Heart left ventricle (tissue), 16 donors: ENCODE measurements around the gene IFT43. TPM values are rescaled to one million over a fixed set of nuclear protein-coding genes. Genes with fewer than 3 reads are reported as not detected.

Experiments
- ATAC-seq, 4 donors: fragments of 200-7000 bp; cut with Tn5 transposase; one replicate each; pipeline ENCODE4 v1.9.1; 2020 to 2022; ENCODE audit warnings: moderate library complexity in 4 of 4, mild to moderate bottlenecking in 3 of 4, moderate number of reproducible peaks in 1 of 4
- DNase-seq, 5 donors: peaks; one replicate each; pipeline ENCODE4 v3.0.0-alpha.2; 2020
- H3K27ac ChIP-seq, 12 donors: fragments of 200-600 bp; sonication (generic) in 4 of 12; one replicate each; pipeline versions ENCODE4 v1.5.0 to v1.8.0; 2016 to 2022; ENCODE audit warnings: mild to moderate bottlenecking in 2 of 12
- H3K27me3 ChIP-seq, 9 donors: fragments of 200-600 bp; sonication (generic) in 2 of 9; one replicate each; pipeline versions ENCODE4 v1.5.1 to v1.8.0; 2016 to 2022; ENCODE audit warnings: mild to moderate bottlenecking in 3 of 9
- H3K36me3 ChIP-seq, 9 donors: fragments of 200-600 bp; sonication (generic) in 2 of 9; one replicate each; pipeline versions ENCODE4 v1.5.0 to v1.8.0; 2018 to 2022; ENCODE audit warnings: mild to moderate bottlenecking in 2 of 9
- H3K4me1 ChIP-seq, 12 donors: fragments of 200-600 bp; sonication (generic) in 4 of 12; one replicate each; pipeline versions ENCODE4 v1.5.0 to v1.8.0; 2016 to 2022; ENCODE audit warnings: mild to moderate bottlenecking in 3 of 12
- H3K4me3 ChIP-seq, 12 donors: fragments of 200-600 bp; sonication (generic) in 4 of 12; one replicate each; pipeline versions ENCODE4 v1.5.0 to v1.8.0; 2017 to 2022; ENCODE audit warnings: mild to moderate bottlenecking in 9 of 12, moderate library complexity in 4 of 12
- H3K9me3 ChIP-seq, 12 donors: fragments of 200-600 bp; sonication (generic) in 4 of 12; one replicate each; pipeline versions ENCODE4 v1.5.0 to v1.8.0; 2016 to 2022; ENCODE audit warnings: mild to moderate bottlenecking in 1 of 12
- CTCF ChIP-seq, 12 donors: fragments of 200-600 bp; sonication (generic) in 4 of 12; IDR thresholded peaks; one replicate each; pipeline versions ENCODE4 v1.5.0 to v1.8.0; 2018 to 2022; ENCODE audit warnings: antibody characterized with exemption in 12 of 12, mild to moderate bottlenecking in 5 of 12
- POLR2A ChIP-seq, 2 donors: fragments of 450-650 bp; IDR thresholded peaks; one replicate each; pipeline ENCODE4 v1.6.1; 2017; ENCODE audit warnings: antibody characterized with exemption in 2 of 2, mild to moderate bottlenecking in 2 of 2, moderate library complexity in 2 of 2
- WGBS, 4 donors: extraction: QIAGEN DNeasy Blood & Tissue Kit in 2 of 4; methylation state at CpG; one replicate each; pipeline versions ENCODE4 v1.1.5 to v1.1.7; 2013 to 2018; 5-methylcytosine and 5-hydroxymethylcytosine counted together
- intact Hi-C, 10 donors: fragments of 100-400 bp; cut with DNase I; formaldehyde crosslinking; loops; one replicate each; pipeline versions ENCODE4 v1.11.1 to v1.14.2; 2022
- polyA plus RNA-seq, 2 donors: library from polyadenylated mRNA; stranded (reverse); fragments of 200-250 nt; gene quantifications; one replicate each; pipeline ENCODE4 v1.2.3, GENCODE V29; 2013
- total RNA-seq, 9 donors: library from RNA; depleted of rRNA in 2 of 9; stranded (reverse); fragments of >200 nt in 2 of 9; fragmentation: NEBNext Ultra II Directional in 3 of 9; extraction: Animal tissue kit (Norgen Biotek cat#: 25700) in 3 of 9; gene quantifications; one replicate each; pipeline versions ENCODE4 v1.1.0 to v1.2.4, GENCODE V29; 2016 to 2023
- donor health status: ischemic (EF 13 %, LVEDD 7.1; RV severe dilation, severe dysfunction).
- donor health status: healthy with polysubstance abuse.
- donor health status: DM: no; HTN: yes; CAD: no.
- donor health status: DM: no; HTN: no; CAD: no.
- donor health status: ischemic (EF 25% LVEDD 6.9; RV normal size, moderate dysfunction).
- donor health status: ischemic (EF 25% LVEDD 5.7; RV mildly dilated, moderate dysfunction).
- donor health status: healthy.
- donor health status: DM: yes; HTN: yes; CAD: no.
- donor health status: ischemic (EF 35%, LVEDD 5.7; RV mildly dilated, moderate dysfunction).
- donor health status: nonischemic (EF 11% LVEDD 7.7; RV severe dilation, severe dysfunction).
- donor health status: DM: yes; HTN: yes; CAD: no.
- donor health status: PGD.
- donor health status: ischemic (EF 29% LVEDD 5.4; RV normal size, mild dysfunction).
- donor health status: nonischemic (EF 23%, LVEDD 6.1; RV moderate dilation, normal function).

IFT43 gene
- total and polyA plus RNA-seq, 11 donors: 22.8 to 54.7 (median 30.8) TPM

GRCh38 chr14:76053572-76054355 lies 68.2 kb downstream of the IFT43 start:
- 86 to 88% (median 87%) methylated on average over 15 of the region's 15 CpGs for WGBS, 4 donors
- Histone ChIP-seq H3K9me3 (no peaks in the 10 kb centered on the region), H3K27ac (no peak overlapping the region), H3K36me3 (peaks cover 0 to 7% (median 1%) of the 10 kb centered on the region in 9 donors), H3K27me3 (no peaks in the 10 kb centered on the region), H3K4me1 (peaks cover 0 to 3% (median 0%) of the 10 kb centered on the region in 12 donors), H3K4me3 (no peak overlapping the region)
- DNase-seq (no peak), ATAC-seq (no peak)
- intact Hi-C loops: loop anchor here in 9 of 10 donors (5.0 to 10.0 kb wide), 5 partner anchors 299 to 594 kb away; no protein-coding TSS in a partner anchor
- no peak for TF ChIP-seq POLR2A (IDR thresholded peaks at IDR 0.05)
- TF ChIP-seq CTCF (IDR thresholded peaks at IDR 0.05): no peak

DNA sequence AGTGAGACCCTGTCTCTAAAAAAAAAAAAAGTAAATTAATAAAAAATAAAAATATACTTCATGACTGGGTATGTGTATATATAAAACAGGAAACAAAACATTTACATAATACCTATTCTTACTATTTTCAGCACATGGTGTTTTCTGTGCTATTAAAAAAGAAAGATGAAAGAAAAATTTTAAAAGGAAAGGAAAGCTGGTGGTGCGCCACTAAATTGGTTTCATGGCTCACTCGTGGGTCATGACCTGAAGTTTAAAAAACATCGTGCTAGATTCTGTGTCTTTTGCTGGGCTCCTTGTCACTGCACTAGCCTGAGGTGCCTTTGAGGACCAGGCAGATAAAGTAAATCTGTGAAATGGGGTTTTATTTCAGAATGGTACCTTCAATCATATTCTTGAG lies 69.8 kb downstream of the IFT43 start:
- TF ChIP-seq POLR2A (IDR thresholded peaks at IDR 0.05) (no peak), CTCF (IDR thresholded peaks at IDR 0.05) (no peak)
- ATAC-seq (no peak), DNase-seq (no peak)
- Histone ChIP-seq H3K27me3 (no peaks in the 10 kb centered on the region), H3K4me3 (no peak overlapping the region), H3K27ac (no peak overlapping the region), H3K9me3 (no peaks in the 10 kb centered on the region), H3K36me3 (peaks cover 0 to 22% (median 15%) of the 10 kb centered on the region in 9 donors), H3K4me1 (peaks cover 0 to 3% (median 0%) of the 10 kb centered on the region in 12 donors)
- WGBS, 4 donors: 51 to 58% (median 56%) methylated on average over 3 of the region's 3 CpGs
- intact Hi-C loops: loop anchor here in 2 of 10 donors (10.0 kb wide), 1 partner anchor 329 kb away; no protein-coding TSS in a partner anchor

DNA sequence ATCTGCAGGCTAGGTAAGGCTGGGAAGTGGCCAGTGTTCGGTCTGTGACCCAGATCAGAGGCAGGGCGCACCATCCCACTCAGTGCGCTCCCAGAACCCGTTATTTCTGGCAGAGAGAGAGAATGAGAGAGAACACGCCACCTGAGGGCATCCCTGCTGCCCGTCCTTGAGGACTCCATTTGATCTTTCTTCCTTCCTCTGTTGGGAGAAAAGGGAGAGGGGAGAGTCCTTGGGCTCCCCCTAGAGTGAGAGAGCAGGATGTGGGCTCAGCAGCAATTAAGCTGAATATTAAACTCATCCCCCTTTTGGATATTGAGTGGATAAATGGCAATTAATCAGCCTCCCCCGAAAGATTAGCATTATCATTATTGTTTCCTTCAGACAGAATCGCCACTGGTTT lies 70.6 kb downstream of the IFT43 start:
- Histone ChIP-seq H3K4me1 (peaks cover 0 to 3% (median 0%) of the 10 kb centered on the region in 12 donors), H3K27me3 (no peaks in the 10 kb centered on the region), H3K9me3 (no peaks in the 10 kb centered on the region), H3K27ac (no peak overlapping the region), H3K4me3 (no peak overlapping the region), H3K36me3 (peaks cover 0 to 26% (median 19%) of the 10 kb centered on the region in 9 donors)
- ATAC-seq (peak in 3 of 4 donors; percentile 30 to 47 (median 34)), DNase-seq (no peak)
- TF ChIP-seq POLR2A (IDR thresholded peaks at IDR 0.05) (no peak), CTCF (IDR thresholded peaks at IDR 0.05) (peak in 8 of 12 donors; percentile 9 to 39 (median 32))
- intact Hi-C loops: loop anchor here in 2 of 10 donors (10.0 kb wide), 1 partner anchor 329 kb away; no protein-coding TSS in a partner anchor
- WGBS, 4 donors: 87 to 93% (median 92%) methylated on average over 8 of the region's 8 CpGs

- no peak for ATAC-seq
- intact Hi-C loops: loop anchor here in 2 of 10 donors (10.0 kb wide), 1 partner anchor 327 kb away; no protein-coding TSS in a partner anchor
These were observed 72.4 kb downstream of the IFT43 start for GRCh38 chr14:76057914-76058313.

More at GRCh38 chr14:76057914-76058313, 72.4 kb downstream of the IFT43 start:
- H3K4me1 ChIP-seq: no peaks in the 10 kb centered on the region
- H3K9me3 ChIP-seq: no peaks in the 10 kb centered on the region
- WGBS, 4 donors: 76 to 88% (median 86%) methylated on average over 11 of the region's 11 CpGs
- no peak for TF ChIP-seq POLR2A (IDR thresholded peaks at IDR 0.05)
- TF ChIP-seq CTCF (IDR thresholded peaks at IDR 0.05): no peak
- no peak for DNase-seq
- peaks cover 0 to 33% (median 21%) of the 10 kb centered on the region in 9 donors for H3K36me3 ChIP-seq
- no peak overlapping the region for H3K4me3 ChIP-seq
- H3K27me3 ChIP-seq: no peaks in the 10 kb centered on the region
- H3K27ac ChIP-seq: no peak overlapping the region
